ENCODE results near the gene HECW1. TPM values are rescaled to one million over a fixed set of nuclear protein-coding genes. Genes with fewer than 3 reads are reported as not detected.

The HECW1 gene
- total RNA-seq, 3 donors from 2014 or later: 0.76 to 1.6 (median 1.2) TPM

GRCh38 chr7:43240565-43240964 lies 128.1 kb downstream of the HECW1 start:
- H3K36me3 ChIP-seq (ENCODE audit: low read depth): no peaks in the 10 kb centered on the region
- ATAC-seq: no peak
- no peaks in the 10 kb centered on the region for H3K9me3 ChIP-seq
- intact Hi-C loops (cut with DNase I, micrococcal nuclease): no loop called here
- no peak for TF ChIP-seq CTCF (IDR thresholded peaks at IDR 0.05)
- no peaks in the 10 kb centered on the region for H3K4me1 ChIP-seq (ENCODE audit: low read depth)
- no peak for DNase-seq
- no peak overlapping the region for H3K4me3 ChIP-seq

- Histone ChIP-seq H3K9me3 (no peaks in the 10 kb centered on the region), H3K4me3 (no peak overlapping the region), H3K36me3 (ENCODE audit: low read depth) (no peaks in the 10 kb centered on the region), H3K4me1 (ENCODE audit: low read depth) (no peaks in the 10 kb centered on the region)
- intact Hi-C loops (cut with DNase I, micrococcal nuclease): no loop called here
- no peak for TF ChIP-seq CTCF (IDR thresholded peaks at IDR 0.05)
- DNase-seq: no peak
- no peak for ATAC-seq
Measured at GRCh38 chr7:43242628-43243255, 130.3 kb downstream of the HECW1 start.

- intact Hi-C loops (cut with DNase I, micrococcal nuclease): no loop called here
Measured at GRCh38 chr7:43244232-43244631, 131.8 kb downstream of the HECW1 start.

GRCh38 chr7:43244784-43245183 lies 132.3 kb downstream of the HECW1 start:
- H3K9me3 ChIP-seq: no peaks in the 10 kb centered on the region
- TF ChIP-seq CTCF (IDR thresholded peaks at IDR 0.05): no peak
- ATAC-seq (no peak), DNase-seq (no peak)
- peaks cover 9% of the 10 kb centered on the region for H3K4me1 ChIP-seq (ENCODE audit: low read depth)
- no peak overlapping the region for H3K4me3 ChIP-seq
- intact Hi-C loops (cut with DNase I, micrococcal nuclease): no loop called here
- no peaks in the 10 kb centered on the region for H3K36me3 ChIP-seq (ENCODE audit: low read depth)

More at GRCh38 chr7:43244232-43244631, 131.8 kb downstream of the HECW1 start:
- Histone ChIP-seq H3K36me3 (ENCODE audit: low read depth) (no peaks in the 10 kb centered on the region), H3K4me3 (no peak overlapping the region), H3K9me3 (no peaks in the 10 kb centered on the region), H3K4me1 (ENCODE audit: low read depth) (peaks cover 3% of the 10 kb centered on the region)
- ATAC-seq: no peak
- no peak for TF ChIP-seq CTCF (IDR thresholded peaks at IDR 0.05)
- DNase-seq: no peak

- intact Hi-C loops (cut with DNase I, micrococcal nuclease): no loop called here
- DNase-seq (no peak), ATAC-seq (no peak)
- no peak for TF ChIP-seq CTCF (IDR thresholded peaks at IDR 0.05)
- H3K4me1 ChIP-seq (ENCODE audit: low read depth): peaks cover 16% of the 10 kb centered on the region
- no peaks in the 10 kb centered on the region for H3K36me3 ChIP-seq (ENCODE audit: low read depth)
- H3K9me3 ChIP-seq: no peaks in the 10 kb centered on the region
- H3K4me3 ChIP-seq: no peak overlapping the region
Measured at GRCh38 chr7:43247757-43248156, 135.3 kb downstream of the HECW1 start.

- ATAC-seq (no peak), DNase-seq (no peak)
- Histone ChIP-seq H3K4me3 (no peak overlapping the region), H3K36me3 (ENCODE audit: low read depth) (no peaks in the 10 kb centered on the region), H3K9me3 (no peaks in the 10 kb centered on the region), H3K4me1 (ENCODE audit: low read depth) (peaks cover 16% of the 10 kb centered on the region)
- intact Hi-C loops (cut with DNase I, micrococcal nuclease): no loop called here
- no peak for TF ChIP-seq CTCF (IDR thresholded peaks at IDR 0.05)
Measured at GRCh38 chr7:43248553-43248952, 136.1 kb downstream of the HECW1 start.
